GM18951 (cell line): Measurements from ENCODE around the gene SSU72.

ENCODE experiments used
- POLR2A ChIP-seq: IDR thresholded peaks from 4 replicates; pipeline ENCODE4 v1.6.1; 2011; ENCODE audit warnings: mild to moderate bottlenecking; ENCODE audit not compliant: insufficient read length, insufficient read depth; ENCODE audit errors: extremely low read depth
- in situ Hi-C: fragments of 300-500 bp; cut with MboI; formaldehyde crosslinking; loops from one replicate; pipeline ENCODE4 v1.12.0; 2022; ENCODE audit warnings: low sequenced_read_pairs, mixed read lengths, inconsistent platforms; ENCODE audit not compliant: unreplicated experiment

The SSU72 gene

GRCh38 chr1:1556505-1556904, 18.2 kb downstream of the SSU72 start:
- in situ Hi-C loops: no loop called here
- TF ChIP-seq POLR2A: no peak

DNA sequence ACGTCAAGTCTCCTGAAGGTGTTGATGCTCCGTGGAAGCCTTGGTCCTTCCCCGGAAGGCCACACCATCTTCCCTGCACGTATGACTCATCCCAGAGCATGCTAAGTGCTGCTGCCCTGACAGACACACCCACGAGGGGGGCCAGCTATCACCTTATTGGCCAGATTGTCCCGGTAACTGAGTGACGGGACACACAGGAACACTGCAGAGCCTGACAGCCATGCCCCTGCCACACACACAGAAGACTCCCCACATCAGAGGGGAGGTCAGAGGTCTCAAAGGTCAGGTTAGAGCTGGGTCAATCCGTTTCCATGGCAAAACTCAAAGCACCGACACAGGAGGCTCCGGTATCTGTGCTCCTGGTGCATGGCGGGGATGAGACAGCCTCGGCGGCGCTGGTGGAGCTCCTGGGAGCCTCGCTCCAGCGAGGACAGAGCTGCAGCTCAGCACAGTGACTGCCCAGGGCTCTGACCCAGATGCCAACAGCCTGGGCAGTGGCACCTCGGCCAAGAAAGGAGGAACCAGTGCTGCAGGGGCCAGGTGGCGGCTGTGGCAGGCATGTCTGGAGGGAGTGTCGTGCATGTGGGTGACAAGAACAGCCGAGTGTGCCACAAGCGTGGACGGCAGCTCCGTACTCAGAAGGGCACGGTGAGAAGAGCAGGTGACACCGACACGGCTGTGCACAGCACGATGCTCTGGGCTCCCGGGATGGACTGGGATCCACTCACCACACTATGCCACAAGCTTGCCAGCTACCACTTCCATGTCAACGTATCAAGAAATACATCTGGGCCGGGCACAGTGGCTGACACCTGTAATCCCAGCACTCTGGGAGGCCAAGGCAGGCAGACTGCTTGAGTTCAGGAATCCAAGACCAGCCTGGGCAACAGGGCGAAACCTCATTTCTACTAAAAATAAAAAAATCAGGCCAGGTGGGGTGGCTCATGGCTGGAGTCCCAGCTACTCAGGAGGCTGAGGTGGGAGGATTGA, 19.4 kb downstream of the SSU72 start:
- TF ChIP-seq POLR2A: no peak
- in situ Hi-C loops: no loop called here

DNA sequence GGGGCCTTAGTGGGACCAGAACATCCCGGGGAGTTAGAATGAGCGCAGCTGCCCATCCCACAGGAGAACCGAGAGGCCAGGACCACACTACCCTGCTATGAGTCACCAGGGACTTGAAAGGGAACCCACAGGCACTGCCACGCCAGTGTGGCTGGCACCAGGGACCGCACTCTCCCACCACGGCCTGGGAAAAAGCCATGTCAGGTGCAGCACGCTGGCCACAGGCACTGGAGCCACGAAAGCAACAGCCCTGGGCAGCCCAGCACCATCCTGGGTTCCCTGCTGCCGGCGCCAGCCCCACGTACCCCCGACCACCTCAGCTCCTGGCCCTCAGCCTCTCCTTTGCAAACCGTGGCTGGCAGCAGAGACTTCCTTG, 20.1 kb downstream of the SSU72 start:
- TF ChIP-seq POLR2A: no peak
- in situ Hi-C loops: no loop called here

DNA sequence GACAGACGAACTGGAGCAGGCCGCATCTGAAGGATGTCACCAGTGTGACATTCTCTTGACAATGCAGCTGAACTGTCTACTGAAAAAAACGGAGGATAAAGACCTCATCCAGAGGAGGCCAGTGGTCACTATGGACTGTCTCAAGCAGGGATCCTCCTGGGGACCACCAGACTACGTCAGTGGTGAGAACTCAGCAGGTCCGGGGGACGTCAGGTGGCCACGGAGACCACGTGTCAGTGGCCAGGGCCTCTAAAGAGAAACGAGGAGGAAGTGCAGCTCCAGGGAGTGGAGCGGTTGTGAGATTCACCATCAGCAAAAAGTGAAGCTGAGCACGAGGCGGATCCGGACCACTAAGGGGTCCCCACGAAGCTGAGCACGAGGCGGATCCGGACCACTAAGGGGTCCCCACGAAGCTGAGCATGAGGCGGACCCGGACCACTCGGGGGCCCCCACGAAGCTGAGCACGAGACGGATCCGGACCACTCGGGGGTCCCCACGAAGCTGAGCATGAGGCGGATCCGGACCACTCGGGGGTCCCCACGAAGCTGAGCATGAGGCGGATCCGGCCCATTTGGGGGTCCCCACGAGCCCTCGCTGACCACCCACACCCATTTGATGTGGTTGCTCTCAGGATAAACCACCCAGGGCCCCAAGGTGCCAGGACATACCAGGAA, 20.7 kb downstream of the SSU72 start:
- in situ Hi-C loops: no loop called here
- no peak for TF ChIP-seq POLR2A

DNA sequence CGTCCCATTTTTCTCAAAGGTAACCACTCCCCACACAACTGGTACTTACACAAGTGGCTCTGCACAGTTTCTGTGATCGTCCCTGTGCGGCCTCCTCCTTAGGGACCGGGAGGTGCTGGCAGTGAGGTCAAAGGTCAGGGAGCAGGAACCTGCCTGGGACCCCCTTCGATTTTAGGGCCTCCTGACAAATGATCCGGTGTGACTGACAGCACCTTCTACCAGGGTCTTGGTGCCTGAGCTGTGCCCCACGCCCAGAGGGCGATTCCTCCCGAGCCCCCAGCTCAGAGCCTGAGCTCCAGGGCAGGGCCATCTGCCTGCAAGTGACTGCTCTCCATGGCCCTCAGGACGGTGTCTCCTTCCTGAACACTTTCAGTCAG, 22.4 kb downstream of the SSU72 start:
- no peak for TF ChIP-seq POLR2A
- in situ Hi-C loops: no loop called here

- TF ChIP-seq POLR2A: no peak
- in situ Hi-C loops: no loop called here
Observed at GRCh38 chr1:1551524-1552262, 23.0 kb downstream of the SSU72 start.

DNA sequence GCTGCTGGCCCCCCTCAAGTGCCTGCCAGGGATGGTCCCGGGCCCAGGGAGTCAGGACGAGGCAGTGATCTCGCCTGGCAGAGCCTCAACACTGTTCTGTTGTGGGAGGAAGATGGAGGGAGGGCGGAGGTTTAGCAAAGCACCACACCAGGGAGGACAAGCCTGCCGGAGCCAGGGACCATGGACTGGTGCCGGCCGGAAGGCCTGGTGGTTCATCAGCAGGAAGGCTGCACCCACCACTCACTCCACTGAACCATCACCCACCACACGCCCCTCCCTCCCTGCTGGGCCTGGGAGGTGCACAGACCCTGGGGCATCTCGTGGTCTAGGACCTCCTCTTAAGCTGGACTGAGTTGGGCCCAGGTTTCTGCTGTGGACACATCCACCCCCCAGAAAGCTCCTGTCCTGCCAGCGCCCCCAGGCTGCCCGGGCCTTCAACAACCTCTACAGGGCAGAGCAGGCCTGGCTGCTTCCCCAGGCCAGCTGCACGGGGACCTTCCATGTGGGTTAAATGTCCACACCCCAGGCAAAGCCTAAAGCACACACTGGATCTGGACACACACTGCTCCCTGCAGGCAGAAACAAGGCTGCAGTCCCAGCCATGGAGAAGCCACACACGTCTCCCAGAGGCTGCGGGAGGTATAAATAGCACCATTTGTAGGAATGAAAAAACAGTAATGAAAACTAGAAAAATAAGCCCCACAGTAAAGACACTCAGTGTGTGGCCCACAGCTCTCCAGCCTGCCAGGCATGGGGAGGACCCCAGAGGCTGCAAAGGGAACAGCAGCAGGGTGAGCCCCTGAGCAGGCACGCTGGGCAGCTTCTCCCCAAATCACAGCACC, 23.9 kb downstream of the SSU72 start:
- no peak for TF ChIP-seq POLR2A
- in situ Hi-C loops: no loop called here

DNA sequence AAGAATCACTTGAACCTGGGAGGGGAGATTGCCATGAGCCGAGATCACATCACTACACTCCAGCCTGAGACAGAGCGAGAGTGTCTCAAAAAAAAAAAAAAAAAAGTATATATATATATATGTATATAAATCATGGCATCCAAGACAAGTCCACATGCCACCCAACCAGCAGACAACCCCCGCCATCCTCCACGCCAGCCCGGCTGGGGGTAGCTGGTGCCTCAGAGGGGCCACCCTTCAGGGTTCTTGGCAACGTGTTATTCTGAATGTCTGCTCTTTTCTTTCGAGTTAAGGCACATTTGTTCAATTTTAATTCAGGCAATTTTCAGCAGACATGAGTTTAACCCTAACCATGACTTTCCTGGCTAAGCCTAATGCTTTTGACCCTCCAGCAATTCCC, 24.6 kb downstream of the SSU72 start:
- in situ Hi-C loops: no loop called here
- no peak for TF ChIP-seq POLR2A

DNA sequence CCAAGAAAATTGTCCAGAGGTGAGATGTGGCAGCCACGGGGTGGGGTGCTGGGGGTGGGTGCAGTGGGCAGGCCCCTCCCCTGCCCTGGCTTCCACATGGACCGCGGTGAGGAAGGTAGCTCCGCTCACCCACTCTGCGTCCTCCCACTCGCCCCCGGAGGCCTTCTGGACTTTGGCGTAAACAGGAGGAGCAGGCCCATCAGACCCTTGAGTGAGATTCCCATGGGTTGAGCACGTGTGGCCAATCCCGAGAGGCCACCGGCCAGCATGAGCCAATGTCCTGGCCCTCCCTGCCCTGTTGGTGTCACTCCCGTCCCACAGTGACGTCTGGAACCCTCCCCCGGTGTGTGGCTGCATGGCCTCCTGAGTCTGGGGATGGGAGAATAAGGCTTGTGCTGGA, 26.1 kb downstream of the SSU72 start:
- no peak for TF ChIP-seq POLR2A
- in situ Hi-C loops: no loop called here

- no peak for TF ChIP-seq POLR2A
- in situ Hi-C loops: no loop called here
Observed at GRCh38 chr1:1547476-1547875, 27.2 kb downstream of the SSU72 start.

DNA sequence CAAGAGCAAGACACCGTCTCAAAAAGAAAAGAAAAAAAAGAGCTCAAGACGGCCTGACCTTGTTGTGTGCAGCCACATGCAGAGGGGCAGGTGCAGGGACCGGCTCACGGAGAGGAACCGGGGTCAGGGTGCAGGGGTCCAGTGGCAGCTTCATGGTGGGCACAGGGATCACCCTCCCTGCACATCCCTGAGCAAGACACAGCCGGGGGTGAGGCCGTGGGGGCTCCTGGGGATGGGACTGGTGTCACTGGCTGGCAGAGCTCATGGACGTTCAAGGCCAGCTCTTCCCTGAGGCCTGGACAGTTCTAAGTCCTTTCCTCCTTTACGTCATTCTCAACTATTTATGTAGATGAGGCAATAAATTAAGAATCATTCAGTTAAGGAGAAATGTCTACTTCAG, 27.7 kb downstream of the SSU72 start:
- TF ChIP-seq POLR2A: no peak
- in situ Hi-C loops: no loop called here

- in situ Hi-C loops: no loop called here
- no peak for TF ChIP-seq POLR2A
Observed at GRCh38 chr1:1545946-1546737, 28.5 kb downstream of the SSU72 start.
